ENCODE measurements around the gene EIPR1. TPM values are rescaled to one million over a fixed set of nuclear protein-coding genes. Genes with fewer than 3 reads are reported as not detected.

EIPR1 gene
- total and polyA plus RNA-seq, 2 experiments from 2014 or later = 17.4 to 46.3 TPM

DNA sequence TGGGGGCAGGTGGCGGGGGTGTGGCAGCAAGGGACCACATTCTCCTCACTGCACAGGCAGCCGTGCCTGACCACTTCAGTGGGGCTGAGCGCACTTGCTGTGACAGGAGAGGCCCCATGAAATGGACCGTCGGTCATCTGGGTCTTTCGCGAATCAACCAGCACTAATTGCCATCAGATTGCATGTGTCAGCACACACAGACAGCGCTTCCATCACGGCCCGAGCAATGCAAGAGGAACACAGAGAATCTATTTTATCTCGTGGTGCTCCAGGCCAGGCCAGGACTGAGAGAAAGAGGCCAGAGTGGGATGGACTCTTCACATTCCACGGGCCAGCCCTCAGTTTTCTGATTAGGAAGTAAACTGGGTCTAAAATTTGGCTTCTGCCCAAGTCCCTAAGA, 87.0 kb downstream of the EIPR1 start (continued):
- TF ChIP-seq, protein P1, sequence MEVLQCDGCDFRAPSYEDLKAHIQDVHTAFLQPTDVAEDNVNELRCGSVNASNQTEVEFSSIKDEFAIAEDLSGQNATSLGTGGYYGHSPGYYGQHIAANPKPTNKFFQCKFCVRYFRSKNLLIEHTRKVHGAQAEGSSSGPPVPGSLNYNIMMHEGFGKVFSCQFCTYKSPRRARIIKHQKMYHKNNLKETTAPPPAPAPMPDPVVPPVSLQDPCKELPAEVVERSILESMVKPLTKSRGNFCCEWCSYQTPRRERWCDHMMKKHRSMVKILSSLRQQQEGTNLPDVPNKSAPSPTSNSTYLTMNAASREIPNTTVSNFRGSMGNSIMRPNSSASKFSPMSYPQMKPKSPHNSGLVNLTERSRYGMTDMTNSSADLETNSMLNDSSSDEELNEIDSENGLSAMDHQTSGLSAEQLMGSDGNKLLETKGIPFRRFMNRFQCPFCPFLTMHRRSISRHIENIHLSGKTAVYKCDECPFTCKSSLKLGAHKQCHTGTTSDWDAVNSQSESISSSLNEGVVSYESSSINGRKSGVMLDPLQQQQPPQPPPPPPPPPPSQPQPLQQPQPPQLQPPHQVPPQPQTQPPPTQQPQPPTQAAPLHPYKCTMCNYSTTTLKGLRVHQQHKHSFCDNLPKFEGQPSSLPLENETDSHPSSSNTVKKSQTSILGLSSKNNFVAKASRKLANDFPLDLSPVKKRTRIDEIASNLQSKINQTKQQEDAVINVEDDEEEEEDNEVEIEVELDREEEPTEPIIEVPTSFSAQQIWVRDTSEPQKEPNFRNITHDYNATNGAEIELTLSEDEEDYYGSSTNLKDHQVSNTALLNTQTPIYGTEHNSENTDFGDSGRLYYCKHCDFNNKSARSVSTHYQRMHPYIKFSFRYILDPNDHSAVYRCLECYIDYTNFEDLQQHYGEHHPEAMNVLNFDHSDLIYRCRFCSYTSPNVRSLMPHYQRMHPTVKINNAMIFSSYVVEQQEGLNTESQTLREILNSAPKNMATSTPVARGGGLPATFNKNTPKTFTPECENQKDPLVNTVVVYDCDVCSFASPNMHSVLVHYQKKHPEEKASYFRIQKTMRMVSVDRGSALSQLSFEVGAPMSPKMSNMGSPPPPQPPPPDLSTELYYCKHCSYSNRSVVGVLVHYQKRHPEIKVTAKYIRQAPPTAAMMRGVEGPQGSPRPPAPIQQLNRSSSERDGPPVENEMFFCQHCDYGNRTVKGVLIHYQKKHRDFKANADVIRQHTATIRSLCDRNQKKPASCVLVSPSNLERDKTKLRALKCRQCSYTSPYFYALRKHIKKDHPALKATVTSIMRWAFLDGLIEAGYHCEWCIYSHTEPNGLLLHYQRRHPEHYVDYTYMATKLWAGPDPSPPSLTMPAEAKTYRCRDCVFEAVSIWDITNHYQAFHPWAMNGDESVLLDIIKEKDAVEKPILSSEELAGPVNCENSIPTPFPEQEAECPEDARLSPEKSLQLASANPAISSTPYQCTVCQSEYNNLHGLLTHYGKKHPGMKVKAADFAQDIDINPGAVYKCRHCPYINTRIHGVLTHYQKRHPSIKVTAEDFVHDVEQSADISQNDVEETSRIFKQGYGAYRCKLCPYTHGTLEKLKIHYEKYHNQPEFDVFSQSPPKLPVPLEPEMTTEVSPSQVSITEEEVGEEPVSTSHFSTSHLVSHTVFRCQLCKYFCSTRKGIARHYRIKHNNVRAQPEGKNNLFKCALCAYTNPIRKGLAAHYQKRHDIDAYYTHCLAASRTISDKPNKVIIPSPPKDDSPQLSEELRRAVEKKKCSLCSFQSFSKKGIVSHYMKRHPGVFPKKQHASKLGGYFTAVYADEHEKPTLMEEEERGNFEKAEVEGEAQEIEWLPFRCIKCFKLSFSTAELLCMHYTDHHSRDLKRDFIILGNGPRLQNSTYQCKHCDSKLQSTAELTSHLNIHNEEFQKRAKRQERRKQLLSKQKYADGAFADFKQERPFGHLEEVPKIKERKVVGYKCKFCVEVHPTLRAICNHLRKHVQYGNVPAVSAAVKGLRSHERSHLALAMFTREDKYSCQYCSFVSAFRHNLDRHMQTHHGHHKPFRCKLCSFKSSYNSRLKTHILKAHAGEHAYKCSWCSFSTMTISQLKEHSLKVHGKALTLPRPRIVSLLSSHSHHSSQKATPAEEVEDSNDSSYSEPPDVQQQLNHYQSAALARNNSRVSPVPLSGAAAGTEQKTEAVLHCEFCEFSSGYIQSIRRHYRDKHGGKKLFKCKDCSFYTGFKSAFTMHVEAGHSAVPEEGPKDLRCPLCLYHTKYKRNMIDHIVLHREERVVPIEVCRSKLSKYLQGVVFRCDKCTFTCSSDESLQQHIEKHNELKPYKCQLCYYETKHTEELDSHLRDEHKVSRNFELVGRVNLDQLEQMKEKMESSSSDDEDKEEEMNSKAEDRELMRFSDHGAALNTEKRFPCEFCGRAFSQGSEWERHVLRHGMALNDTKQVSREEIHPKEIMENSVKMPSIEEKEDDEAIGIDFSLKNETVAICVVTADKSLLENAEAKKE (CRISPR knock-in tag; IDR thresholded peaks at IDR 0.05) = no peak
- TF ChIP-seq EZH2phosphoT487 (IDR thresholded peaks at IDR 0.05; ENCODE audit: unreplicated experiment) (no peak), CTCF (conservative IDR thresholded peaks at IDR 0.05; ENCODE audit: low read depth in 2 of 2) (no peak), NANOG (IDR thresholded peaks at IDR 0.05; ENCODE audit: borderline replicate concordance) (no peak)

DNA sequence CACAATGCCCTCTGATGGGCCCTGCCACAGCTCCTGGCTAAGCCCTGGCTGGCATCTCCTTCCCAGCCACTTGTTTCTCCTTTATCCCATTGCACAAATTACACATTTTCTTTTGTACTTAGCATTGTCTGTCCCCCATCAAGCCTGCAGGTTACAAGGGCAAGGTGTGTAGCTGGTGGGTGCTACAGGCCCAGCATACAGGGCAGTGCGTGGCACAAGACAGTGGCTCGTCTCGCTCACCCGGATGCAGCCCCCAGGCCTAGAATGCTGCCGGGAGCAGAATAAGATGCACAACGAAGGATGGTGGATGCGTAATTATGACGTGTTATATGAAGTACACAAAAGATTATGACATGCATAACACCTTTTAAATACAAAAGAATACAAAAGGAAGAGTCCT, 87.6 kb downstream of the EIPR1 start:
- H3K36me3 Mint-ChIP-seq (ENCODE audit: low read depth) = peaks cover 8% of the 10 kb centered on the region
- DNase-seq (ENCODE audit: low spot score) = no peak
- H3K36me3 ChIP-seq (ENCODE audit: insufficient read depth) = no peaks in the 10 kb centered on the region
- peaks cover 17% of the 10 kb centered on the region for H3K4me1 Mint-ChIP-seq
- no peak overlapping the region for H3K4me3 Mint-ChIP-seq
- H3K9me2 ChIP-seq (ENCODE audit: insufficient read depth) = no peaks in the 10 kb centered on the region
- no peak overlapping the region for H3K27ac Mint-ChIP-seq
- no peaks in the 10 kb centered on the region for H3F3A ChIP-seq (replicated peaks; ENCODE audit: low read depth)
- no peaks in the 10 kb centered on the region for H3K4me1 ChIP-seq (ENCODE audit: insufficient read depth)
- H3K4me3 ChIP-seq = no peak overlapping the region
- H3K27me3 ChIP-seq (ENCODE audit: insufficient read depth) = no peaks in the 10 kb centered on the region
- H3K27ac ChIP-seq (ENCODE audit: low read depth) = no peak overlapping the region
- H4K20me1 ChIP-seq (replicated peaks; ENCODE audit: insufficient read depth) = no peaks in the 10 kb centered on the region
- H3K9me3 Mint-ChIP-seq = peaks cover 6% of the 10 kb centered on the region; the same call in 2 of the 3 replicates
- H3K27me3 Mint-ChIP-seq (ENCODE audit: insufficient read depth, low read depth, poor library complexity) = peaks cover 14% of the 10 kb centered on the region
- peaks cover 13% of the 10 kb centered on the region; the same call in 1 of the 2 replicates for H3K79me2 ChIP-seq (replicated peaks; ENCODE audit: insufficient read depth)
- H2AFZ ChIP-seq = no peak overlapping the region
- ATAC-seq = no peak
- H3K4me2 ChIP-seq = no peak overlapping the region
- TF ChIP-seq, protein P1 (CRISPR knock-in tag; IDR thresholded peaks at IDR 0.05) = no peak
- TF ChIP-seq CTCF (conservative IDR thresholded peaks at IDR 0.05; ENCODE audit: low read depth in 2 of 2) (no peak), POLR2AphosphoS5 (IDR thresholded peaks at IDR 0.05; ENCODE audit: low read depth) (no peak)
